Neural cell (in vitro differentiated cells): Measurements from ENCODE around the gene PRPF38B. TPM values are rescaled to one million over a fixed set of nuclear protein-coding genes. Genes with fewer than 3 reads are reported as not detected.

Experiments used
- H2AFZ ChIP-seq: fragments of 200-600, 300-800 bp; sonication (generic), shearing (Covaris generic); 2 replicates; pipeline ENCODE4 v1.6.0; 2014; ENCODE audit warnings: low read depth, mild to moderate bottlenecking, antibody characterized with exemption, low read length, moderate library complexity
- H3F3A ChIP-seq: fragments of 200-600 bp; shearing (Covaris generic); 2 replicates; pipeline ENCODE4 v1.6.1; 2016; ENCODE audit warnings: mild to moderate bottlenecking, moderate library complexity, mixed read lengths, antibody characterized with exemption, low read length; ENCODE audit not compliant: insufficient read depth, poor library complexity, severe bottlenecking
- H3K27ac ChIP-seq: fragments of 200-600, 300-800 bp; sonication (generic), shearing (Covaris generic); 2 replicates; pipeline ENCODE4 v1.5.1; 2014; ENCODE audit warnings: mild to moderate bottlenecking, low read length, moderate library complexity
- H3K27me3 ChIP-seq: fragments of 300-800, 200-600 bp; sonication (generic), shearing (Covaris generic); 2 replicates; pipeline ENCODE4 v1.6.0; 2014; ENCODE audit warnings: mild to moderate bottlenecking, low read depth, low read length, moderate library complexity; ENCODE audit not compliant: insufficient read depth
- H3K36me3 ChIP-seq: fragments of 300-800, 200-600 bp; sonication (generic), shearing (Covaris generic); 2 replicates; pipeline ENCODE4 v1.5.1; 2014; ENCODE audit warnings: mild to moderate bottlenecking, antibody characterized with exemption, low read length, moderate library complexity; ENCODE audit not compliant: insufficient read depth
- H3K4me2 ChIP-seq: fragments of 300-800, 200-600 bp; sonication (generic), shearing (Covaris generic); 2 replicates; pipeline ENCODE4 v1.6.0; 2014; ENCODE audit warnings: mild to moderate bottlenecking, low read length
- H3K4me3 ChIP-seq: fragments of 300-800, 200-600 bp; sonication (generic), shearing (Covaris generic); 2 replicates; pipeline ENCODE4 v1.5.1; 2014; ENCODE audit warnings: mild to moderate bottlenecking, low read length, moderate library complexity
- H3K79me2 ChIP-seq: fragments of 200-600 bp; shearing (Covaris generic); replicated peaks from 2 replicates; pipeline ENCODE4 v1.6.0; 2014; ENCODE audit warnings: mild to moderate bottlenecking, low read length, moderate library complexity; ENCODE audit not compliant: insufficient read depth
- H3K9ac ChIP-seq: fragments of 300-800, 200-600 bp; sonication (generic), shearing (Covaris generic); 2 replicates; pipeline ENCODE4 v1.6.1; 2016; ENCODE audit warnings: mild to moderate bottlenecking, low read length, mixed read lengths
- H3K9me2 ChIP-seq: fragments of 200-600 bp; shearing (Covaris generic); 2 replicates; pipeline ENCODE4 v1.6.1; 2016; ENCODE audit warnings: mild to moderate bottlenecking, low read length, mixed read lengths; ENCODE audit not compliant: insufficient read depth
- H3K9me3 ChIP-seq: fragments of 200-600, 300-800 bp; sonication (generic), shearing (Covaris generic); 2 replicates; pipeline ENCODE4 v1.6.1; 2016; ENCODE audit warnings: mild to moderate bottlenecking, mixed run types, low read length, moderate library complexity, mixed read lengths
- H4K20me1 ChIP-seq: fragments of 200-600 bp; shearing (Covaris generic); 2 replicates; pipeline ENCODE4 v1.6.1; 2016; ENCODE audit warnings: mild to moderate bottlenecking, mixed run types; ENCODE audit not compliant: insufficient read depth
- EP300 ChIP-seq: fragments of 450-650 bp; conservative IDR thresholded peaks from 2 replicates; pipeline ENCODE4 v1.6.1; 2014; ENCODE audit warnings: antibody characterized with exemption, mild to moderate bottlenecking, moderate library complexity; ENCODE audit not compliant: poor library complexity, severe bottlenecking
- EZH2 ChIP-seq: fragments of 200-600, 300-800 bp; shearing (Covaris generic), sonication (generic); IDR thresholded peaks from 2 replicates; pipeline ENCODE4 v1.6.1; 2014; ENCODE audit warnings: antibody characterized with exemption, low read length, borderline replicate concordance, mild to moderate bottlenecking; ENCODE audit not compliant: insufficient read depth, poor library complexity, severe bottlenecking
- MXI1 ChIP-seq: fragments of 450-650 bp; conservative IDR thresholded peaks from 2 replicates; pipeline ENCODE4 v1.6.1; 2014; ENCODE audit warnings: antibody characterized with exemption, mild to moderate bottlenecking; ENCODE audit not compliant: poor library complexity, severe bottlenecking
- POLR2AphosphoS5 ChIP-seq: IDR thresholded peaks from 2 replicates; pipeline ENCODE4 v1.6.1; 2012
- RAD21 ChIP-seq: fragments of 450-650 bp; conservative IDR thresholded peaks from 2 replicates; pipeline ENCODE4 v1.6.1; 2014; ENCODE audit warnings: antibody characterized with exemption, mild to moderate bottlenecking, moderate library complexity
- SMC3 ChIP-seq: fragments of 450-650 bp; conservative IDR thresholded peaks from 2 replicates; pipeline ENCODE4 v1.6.1; 2014; ENCODE audit warnings: antibody characterized with exemption, mild to moderate bottlenecking, moderate library complexity; ENCODE audit not compliant: poor library complexity
- TAF1 ChIP-seq: IDR thresholded peaks from 2 replicates; pipeline ENCODE4 v1.6.1; 2012; ENCODE audit warnings: low read depth
- polyA plus RNA-seq: library from polyadenylated mRNA; depleted of rRNA; stranded (reverse); fragments of >200 nt; gene quantifications from 2 replicates; pipeline ENCODE4 v1.2.3, GENCODE V29; 2014
- TF ChIP-seq, protein P1 (sequence below): fragments of 450-650 bp; IDR thresholded peaks from 2 replicates; pipeline ENCODE4 v1.5.1; 2014; ENCODE audit warnings: antibody characterized with exemption, mild to moderate bottlenecking, moderate library complexity; ENCODE audit not compliant: poor library complexity, severe bottlenecking
- TF ChIP-seq, protein P2 (sequence below): IDR thresholded peaks from 2 replicates; pipeline ENCODE4 v1.6.1; 2012; ENCODE audit warnings: borderline replicate concordance

The PRPF38B gene
- polyA plus RNA-seq, 1 donor from 2014 or later: 31.9 TPM

DNA sequence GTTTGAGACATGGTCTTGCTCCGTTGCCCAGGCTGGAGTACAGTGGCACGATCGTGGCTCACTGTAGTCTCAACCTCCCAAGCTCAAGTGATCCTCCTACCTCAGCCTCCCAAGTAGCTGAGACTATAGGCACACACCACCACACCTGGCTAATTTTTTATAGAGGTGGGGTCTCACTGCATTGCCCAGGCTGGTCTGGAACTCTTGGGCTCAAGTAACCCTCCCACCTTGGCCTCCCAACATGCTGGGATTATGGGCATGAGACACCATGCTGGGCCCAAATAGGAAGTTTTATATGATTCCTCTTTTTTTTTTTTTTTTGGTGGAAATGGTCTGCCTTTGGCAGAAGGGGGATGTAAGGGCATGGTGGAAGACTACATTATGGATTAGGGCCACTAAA is 14.5 kb downstream of the PRPF38B start:
- Histone ChIP-seq H3K36me3 (no peaks in the 10 kb centered on the region), H3K27ac (no peak overlapping the region)
- TF ChIP-seq MXI1 (no peak), EP300 (no peak), SMC3 (no peak), POLR2AphosphoS5 (no peak), RAD21 (no peak), EZH2 (no peak), TAF1 (no peak)
- TF ChIP-seq, protein P1, sequence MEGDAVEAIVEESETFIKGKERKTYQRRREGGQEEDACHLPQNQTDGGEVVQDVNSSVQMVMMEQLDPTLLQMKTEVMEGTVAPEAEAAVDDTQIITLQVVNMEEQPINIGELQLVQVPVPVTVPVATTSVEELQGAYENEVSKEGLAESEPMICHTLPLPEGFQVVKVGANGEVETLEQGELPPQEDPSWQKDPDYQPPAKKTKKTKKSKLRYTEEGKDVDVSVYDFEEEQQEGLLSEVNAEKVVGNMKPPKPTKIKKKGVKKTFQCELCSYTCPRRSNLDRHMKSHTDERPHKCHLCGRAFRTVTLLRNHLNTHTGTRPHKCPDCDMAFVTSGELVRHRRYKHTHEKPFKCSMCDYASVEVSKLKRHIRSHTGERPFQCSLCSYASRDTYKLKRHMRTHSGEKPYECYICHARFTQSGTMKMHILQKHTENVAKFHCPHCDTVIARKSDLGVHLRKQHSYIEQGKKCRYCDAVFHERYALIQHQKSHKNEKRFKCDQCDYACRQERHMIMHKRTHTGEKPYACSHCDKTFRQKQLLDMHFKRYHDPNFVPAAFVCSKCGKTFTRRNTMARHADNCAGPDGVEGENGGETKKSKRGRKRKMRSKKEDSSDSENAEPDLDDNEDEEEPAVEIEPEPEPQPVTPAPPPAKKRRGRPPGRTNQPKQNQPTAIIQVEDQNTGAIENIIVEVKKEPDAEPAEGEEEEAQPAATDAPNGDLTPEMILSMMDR: no peak
- TF ChIP-seq, protein P2, sequence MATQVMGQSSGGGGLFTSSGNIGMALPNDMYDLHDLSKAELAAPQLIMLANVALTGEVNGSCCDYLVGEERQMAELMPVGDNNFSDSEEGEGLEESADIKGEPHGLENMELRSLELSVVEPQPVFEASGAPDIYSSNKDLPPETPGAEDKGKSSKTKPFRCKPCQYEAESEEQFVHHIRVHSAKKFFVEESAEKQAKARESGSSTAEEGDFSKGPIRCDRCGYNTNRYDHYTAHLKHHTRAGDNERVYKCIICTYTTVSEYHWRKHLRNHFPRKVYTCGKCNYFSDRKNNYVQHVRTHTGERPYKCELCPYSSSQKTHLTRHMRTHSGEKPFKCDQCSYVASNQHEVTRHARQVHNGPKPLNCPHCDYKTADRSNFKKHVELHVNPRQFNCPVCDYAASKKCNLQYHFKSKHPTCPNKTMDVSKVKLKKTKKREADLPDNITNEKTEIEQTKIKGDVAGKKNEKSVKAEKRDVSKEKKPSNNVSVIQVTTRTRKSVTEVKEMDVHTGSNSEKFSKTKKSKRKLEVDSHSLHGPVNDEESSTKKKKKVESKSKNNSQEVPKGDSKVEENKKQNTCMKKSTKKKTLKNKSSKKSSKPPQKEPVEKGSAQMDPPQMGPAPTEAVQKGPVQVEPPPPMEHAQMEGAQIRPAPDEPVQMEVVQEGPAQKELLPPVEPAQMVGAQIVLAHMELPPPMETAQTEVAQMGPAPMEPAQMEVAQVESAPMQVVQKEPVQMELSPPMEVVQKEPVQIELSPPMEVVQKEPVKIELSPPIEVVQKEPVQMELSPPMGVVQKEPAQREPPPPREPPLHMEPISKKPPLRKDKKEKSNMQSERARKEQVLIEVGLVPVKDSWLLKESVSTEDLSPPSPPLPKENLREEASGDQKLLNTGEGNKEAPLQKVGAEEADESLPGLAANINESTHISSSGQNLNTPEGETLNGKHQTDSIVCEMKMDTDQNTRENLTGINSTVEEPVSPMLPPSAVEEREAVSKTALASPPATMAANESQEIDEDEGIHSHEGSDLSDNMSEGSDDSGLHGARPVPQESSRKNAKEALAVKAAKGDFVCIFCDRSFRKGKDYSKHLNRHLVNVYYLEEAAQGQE: no peak

DNA sequence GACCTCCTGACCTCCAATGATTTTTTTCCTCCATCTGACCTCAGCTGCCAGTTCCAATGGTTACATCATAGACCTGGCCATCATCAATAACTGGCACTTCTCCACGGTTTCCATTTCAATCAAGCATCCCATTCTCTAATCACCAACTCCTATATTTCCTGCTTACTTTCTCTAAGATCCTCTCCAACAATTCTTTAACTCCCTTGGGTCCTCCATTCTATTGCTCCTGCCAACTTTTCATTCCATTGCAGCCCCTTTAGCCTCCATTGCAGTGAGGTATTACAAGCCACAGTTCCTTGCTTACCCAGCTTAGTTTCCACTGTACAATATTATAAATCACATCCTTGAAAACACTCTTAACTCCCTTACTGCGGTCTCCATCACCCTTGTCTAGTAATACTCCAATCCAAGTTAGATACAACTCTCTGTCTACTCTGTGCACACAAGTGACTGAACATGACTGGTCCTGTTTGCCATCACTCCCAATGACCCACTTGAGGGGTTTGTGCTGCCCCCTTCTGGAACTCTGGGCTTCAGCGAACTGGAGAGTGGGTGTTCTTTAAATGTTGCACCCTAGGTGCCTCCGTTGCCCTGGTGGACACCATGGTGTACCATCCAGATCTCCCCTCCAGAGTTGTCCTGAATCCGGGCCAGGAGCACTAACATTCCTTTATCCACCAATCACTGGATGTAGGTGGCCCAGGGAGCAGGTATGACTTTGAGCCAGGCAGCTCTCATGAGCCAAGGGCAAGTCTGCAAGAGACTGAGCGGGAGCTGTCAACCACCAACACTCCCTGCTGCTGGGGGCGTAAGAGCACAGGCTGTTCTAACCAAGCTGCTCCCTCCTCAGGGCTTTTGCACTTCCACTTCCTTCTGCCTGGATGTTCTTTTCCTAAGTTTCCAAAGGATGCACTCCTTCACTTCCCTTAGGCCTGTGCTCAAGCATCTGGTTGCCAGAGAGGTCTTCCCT is 16.9 kb downstream of the PRPF38B start:
- TF ChIP-seq SMC3 (no peak), EP300 (no peak), TAF1 (no peak), RAD21 (no peak), EZH2 (no peak)
- Histone ChIP-seq H3K9ac (no peak overlapping the region), H3F3A (no peaks in the 10 kb centered on the region), H3K9me2 (no peaks in the 10 kb centered on the region), H3K4me2 (no peak overlapping the region), H3K79me2 (no peaks in the 10 kb centered on the region), H3K4me3 (no peak overlapping the region), H3K36me3 (no peaks in the 10 kb centered on the region), H2AFZ (no peak overlapping the region), H4K20me1 (no peaks in the 10 kb centered on the region), H3K9me3 (no peaks in the 10 kb centered on the region), H3K27me3 (no peaks in the 10 kb centered on the region), H3K27ac (no peak overlapping the region)

More for the DNA sequence above, 14.5 kb downstream of the PRPF38B start:
- H3K9ac ChIP-seq: no peak overlapping the region
- no peaks in the 10 kb centered on the region for H3K9me3 ChIP-seq
- H3F3A ChIP-seq: no peaks in the 10 kb centered on the region
- H3K4me2 ChIP-seq: no peak overlapping the region
- H3K4me3 ChIP-seq: no peak overlapping the region
- H3K27me3 ChIP-seq: no peaks in the 10 kb centered on the region
- H4K20me1 ChIP-seq: no peaks in the 10 kb centered on the region
- H2AFZ ChIP-seq: no peak overlapping the region
- H3K79me2 ChIP-seq: no peaks in the 10 kb centered on the region
- H3K9me2 ChIP-seq: no peaks in the 10 kb centered on the region
